Natural killer cell (primary cell): ENCODE measurements around the gene NAB2. TPM values are rescaled to one million over a fixed set of nuclear protein-coding genes. Genes with fewer than 3 reads are reported as not detected.
"Not testable (repeated sequence)": the region's sequence is repeated elsewhere in the genome, so short reads cannot be mapped to it uniquely, and the experiment has no call there.

Source experiments
- ATAC-seq, 3 donors: fragments of 150-1000 bp in 2 of 3; fragments of 200-7000 bp in 1 of 3; cut with Tn5 transposase; 1 replicate in 1 of 3; 2 replicates in 2 of 3; pipeline ENCODE4 v1.10.0; 2021; ENCODE audit warnings: mild to moderate bottlenecking in 2 of 3, moderate library complexity in 2 of 3
- DNase-seq, 2 donors: peaks; one replicate each; pipeline versions ENCODE4 v3.0.0 to v3.0.0-alpha.2; 2013 to 2021; ENCODE audit warnings: mixed read lengths in 1 of 2
- H3K27ac ChIP-seq: one replicate; pipeline ENCODE4 v1.5.1; 2013; ENCODE audit warnings: mild to moderate bottlenecking, low read length
- H3K27me3 ChIP-seq: one replicate; pipeline ENCODE4 v1.6.1; 2013; ENCODE audit warnings: low read length; ENCODE audit not compliant: control insufficient read depth, insufficient read depth
- H3K36me3 ChIP-seq: one replicate; pipeline ENCODE4 v1.6.1; 2013; ENCODE audit warnings: low read length; ENCODE audit not compliant: control insufficient read depth, insufficient read depth
- H3K4me1 ChIP-seq: one replicate; pipeline ENCODE4 v1.6.1; 2013; ENCODE audit warnings: low read length; ENCODE audit not compliant: control insufficient read depth, insufficient read depth
- H3K4me3 ChIP-seq: one replicate; pipeline ENCODE4 v1.5.1; 2013; ENCODE audit warnings: low read length
- H3K9me3 ChIP-seq: one replicate; pipeline ENCODE4 v1.6.1; 2013; ENCODE audit warnings: low read length; ENCODE audit not compliant: control insufficient read depth, insufficient read depth
- H3K27ac Mint-ChIP-seq, 2 donors: one replicate each; pipeline ENCODE4 v1.8.0; 2022; ENCODE audit warnings: mild to moderate bottlenecking in 2 of 2, mixed read lengths in 2 of 2, moderate library complexity in 1 of 2
- H3K27me3 Mint-ChIP-seq, 2 donors: one replicate each; pipeline ENCODE4 v1.8.0; 2022; ENCODE audit warnings: low read depth in 2 of 2, mixed read lengths in 2 of 2
- H3K36me3 Mint-ChIP-seq: one replicate; pipeline ENCODE4 v1.8.0; 2022; ENCODE audit warnings: mixed read lengths
- H3K4me1 Mint-ChIP-seq, 2 donors: one replicate each; pipeline ENCODE4 v1.8.0; 2022; ENCODE audit warnings: mixed read lengths in 2 of 2
- H3K4me3 Mint-ChIP-seq: one replicate; pipeline ENCODE4 v1.8.0; 2022; ENCODE audit warnings: mild to moderate bottlenecking, moderate library complexity, mixed read lengths
- H3K9me3 Mint-ChIP-seq, 2 donors: one replicate each; pipeline ENCODE4 v1.8.0; 2022; ENCODE audit warnings: mixed read lengths in 2 of 2
- WGBS: methylation state at CpG from one replicate; pipeline ENCODE4 v1.1.7; 2013; ENCODE audit warnings: missing lambda C conversion rate; ENCODE audit not compliant: insufficient coverage; 5-methylcytosine and 5-hydroxymethylcytosine counted together
- intact Hi-C: fragments of 100-400 bp; cut with micrococcal nuclease; formaldehyde crosslinking; loops from one replicate; pipeline ENCODE4 v1.14.2; 2022
- total RNA-seq, 4 donors: library from RNA; stranded (reverse); fragments of 120-200 nt in 1 of 4; gene quantifications; one replicate each; pipeline versions ENCODE4 v1.2.3 to v1.2.4, GENCODE V29; 2013 to 2022
- TF ChIP-seq, protein P1 (sequence below): fragments of 200-600 bp; IDR thresholded peaks from one replicate; pipeline ENCODE4 v1.8.0; 2022; ENCODE audit warnings: antibody characterized with exemption

The NAB2 gene
- total RNA-seq, 3 donors from 2014 or later (not counting 1 experiment from before 2014, with no cell fraction given), result 4.2 to 7.0 (median 5.4) TPM

DNA sequence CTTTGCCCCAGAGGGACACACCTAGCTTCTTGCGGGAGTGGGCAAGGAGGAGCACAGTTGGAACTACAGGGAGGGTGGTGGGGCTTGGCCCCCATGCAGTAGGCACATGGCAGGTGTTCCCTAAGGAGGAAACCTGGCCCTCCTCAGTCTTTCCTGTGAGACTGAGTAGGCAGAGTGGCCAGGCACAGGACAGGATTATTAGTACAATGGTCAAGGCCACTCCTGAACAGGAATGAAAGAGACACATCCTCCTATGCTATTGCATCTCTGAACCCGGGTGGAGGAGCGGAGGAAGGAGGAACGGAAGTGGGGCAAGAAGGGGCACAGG lies 39.8 kb upstream of the NAB2 start:
- TF ChIP-seq, protein P1, sequence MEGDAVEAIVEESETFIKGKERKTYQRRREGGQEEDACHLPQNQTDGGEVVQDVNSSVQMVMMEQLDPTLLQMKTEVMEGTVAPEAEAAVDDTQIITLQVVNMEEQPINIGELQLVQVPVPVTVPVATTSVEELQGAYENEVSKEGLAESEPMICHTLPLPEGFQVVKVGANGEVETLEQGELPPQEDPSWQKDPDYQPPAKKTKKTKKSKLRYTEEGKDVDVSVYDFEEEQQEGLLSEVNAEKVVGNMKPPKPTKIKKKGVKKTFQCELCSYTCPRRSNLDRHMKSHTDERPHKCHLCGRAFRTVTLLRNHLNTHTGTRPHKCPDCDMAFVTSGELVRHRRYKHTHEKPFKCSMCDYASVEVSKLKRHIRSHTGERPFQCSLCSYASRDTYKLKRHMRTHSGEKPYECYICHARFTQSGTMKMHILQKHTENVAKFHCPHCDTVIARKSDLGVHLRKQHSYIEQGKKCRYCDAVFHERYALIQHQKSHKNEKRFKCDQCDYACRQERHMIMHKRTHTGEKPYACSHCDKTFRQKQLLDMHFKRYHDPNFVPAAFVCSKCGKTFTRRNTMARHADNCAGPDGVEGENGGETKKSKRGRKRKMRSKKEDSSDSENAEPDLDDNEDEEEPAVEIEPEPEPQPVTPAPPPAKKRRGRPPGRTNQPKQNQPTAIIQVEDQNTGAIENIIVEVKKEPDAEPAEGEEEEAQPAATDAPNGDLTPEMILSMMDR, result no peak
- WGBS, result 95% methylated on average over 4 of the region's 4 CpGs
- peaks cover 31% of the 10 kb centered on the region for H3K4me1 ChIP-seq
- H3K4me3 ChIP-seq, result no peak overlapping the region
- ATAC-seq (no peak), DNase-seq (no peak)
- H3K27me3 Mint-ChIP-seq, result peaks cover 37 to 59% of the 10 kb centered on the region in 2 donors
- H3K36me3 ChIP-seq, result no peaks in the 10 kb centered on the region
- H3K4me1 Mint-ChIP-seq, result peaks cover 33 to 36% of the 10 kb centered on the region in 2 donors
- no peaks in the 10 kb centered on the region for H3K36me3 Mint-ChIP-seq
- H3K27ac Mint-ChIP-seq, result no peak overlapping the region
- no peaks in the 10 kb centered on the region for H3K9me3 ChIP-seq
- H3K4me3 Mint-ChIP-seq, result no peak overlapping the region
- peaks cover 2% of the 10 kb centered on the region for H3K27me3 ChIP-seq
- intact Hi-C loops, result no loop called here
- no peak overlapping the region for H3K27ac ChIP-seq
- no peaks in the 10 kb centered on the region for H3K9me3 Mint-ChIP-seq

DNA sequence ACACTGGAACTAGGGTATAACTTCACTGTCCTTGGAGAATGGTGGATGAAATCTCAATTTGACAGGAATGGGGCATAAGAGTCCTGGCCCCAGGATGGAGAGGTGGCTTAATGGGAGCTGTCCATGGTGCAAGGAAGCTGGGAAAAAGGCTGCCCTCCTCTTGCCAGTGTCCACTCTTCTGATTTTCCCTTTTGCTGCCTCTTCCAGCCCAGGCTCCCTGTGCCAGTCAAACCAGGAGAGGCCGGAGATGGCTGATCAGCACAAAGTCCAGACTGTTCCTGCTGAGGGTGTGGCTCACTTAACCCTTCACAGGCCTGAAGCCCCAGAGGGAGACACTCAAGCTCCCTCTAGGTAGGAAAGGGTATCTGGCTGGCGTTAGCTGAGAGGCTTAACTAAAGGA lies 39.0 kb upstream of the NAB2 start, which contains the start of gene MYO1A:
TSS of gene MYO1A (minus strand) at position 240 of the 400 bp plus-strand sequence. CDS start 1,806 bp downstream, outside the sequence.
- Mint-ChIP-seq H3K36me3 (no peaks in the 10 kb centered on the region), H3K4me3 (no peak within 1 kb of the TSS), H3K27ac (no peak within 1 kb of the TSS), H3K4me1 (peaks cover 33 to 36% of the 10 kb centered on the region in 2 donors), H3K9me3 (no peaks in the 10 kb centered on the region), H3K27me3 (peaks cover 35 to 57% of the 10 kb centered on the region in 2 donors)
- peaks cover 2% of the 10 kb centered on the region for H3K27me3 ChIP-seq
- ATAC-seq (no peak), DNase-seq (no peak)
- intact Hi-C loops, result no loop called here
- TF ChIP-seq, protein P1, result no peak
- 96% methylated on average over 2 of the region's 2 CpGs for WGBS
- no peaks in the 10 kb centered on the region for H3K36me3 ChIP-seq
- H3K9me3 ChIP-seq, result no peaks in the 10 kb centered on the region
- no peak within 1 kb of the TSS for H3K27ac ChIP-seq
- H3K4me3 ChIP-seq, result no peak within 1 kb of the TSS
- peaks cover 31% of the 10 kb centered on the region for H3K4me1 ChIP-seq

DNA sequence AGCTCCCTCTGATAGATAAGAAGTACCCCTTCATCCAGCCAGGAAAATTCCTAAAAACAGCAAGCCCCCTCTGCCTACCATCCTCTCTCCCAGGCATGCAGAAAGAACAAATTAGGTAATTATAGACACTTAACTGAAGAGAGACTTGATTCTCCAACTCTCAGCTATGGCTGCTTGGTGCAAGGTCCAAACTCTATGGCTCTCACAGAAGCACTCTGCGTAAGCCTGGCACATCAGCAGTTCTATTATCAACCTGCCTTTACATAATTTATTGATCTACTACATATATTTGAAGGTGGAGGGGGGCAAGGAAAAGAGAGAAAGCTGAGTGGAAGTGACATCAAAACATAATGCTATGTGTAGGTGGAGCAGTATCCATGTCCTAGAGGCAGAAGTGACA lies 37.9 kb upstream of the NAB2 start:
- intact Hi-C loops, result no loop called here
- H3K36me3 Mint-ChIP-seq, result no peaks in the 10 kb centered on the region
- no peaks in the 10 kb centered on the region for H3K9me3 Mint-ChIP-seq
- Histone ChIP-seq H3K9me3 (no peaks in the 10 kb centered on the region), H3K27ac (no peak overlapping the region), H3K36me3 (no peaks in the 10 kb centered on the region), H3K4me3 (no peak overlapping the region), H3K27me3 (no peaks in the 10 kb centered on the region), H3K4me1 (peaks cover 31% of the 10 kb centered on the region)
- peaks cover 31 to 36% of the 10 kb centered on the region in 2 donors for H3K4me1 Mint-ChIP-seq
- peaks cover 25 to 45% of the 10 kb centered on the region in 2 donors for H3K27me3 Mint-ChIP-seq
- no peak overlapping the region for H3K27ac Mint-ChIP-seq
- DNase-seq (no peak), ATAC-seq (no peak)
- WGBS, result no CpG with 5 or more reads among the region's 1 CpG
- H3K4me3 Mint-ChIP-seq, result no peak overlapping the region
- TF ChIP-seq, protein P1, result no peak

DNA sequence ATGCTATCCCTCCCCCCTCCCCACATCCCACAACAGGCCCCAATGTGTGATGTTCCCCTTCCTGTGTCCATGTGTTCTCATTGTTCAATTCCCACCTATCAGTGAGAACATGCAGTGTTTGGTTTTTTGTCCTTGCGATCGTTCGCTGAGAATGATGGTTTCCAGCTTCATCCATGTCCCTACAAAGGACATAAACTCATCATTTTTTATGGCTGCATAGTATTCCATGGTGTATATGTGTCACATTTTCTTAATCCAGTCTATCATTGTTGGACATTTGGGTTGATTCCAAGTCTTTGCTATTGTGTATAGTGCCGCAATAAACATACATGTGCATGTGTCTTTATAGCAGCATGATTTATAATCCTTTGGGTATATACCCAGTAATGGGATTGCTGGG lies 35.8 kb upstream of the NAB2 start:
- WGBS, result 100% methylated on average over 1 of the region's 4 CpGs
- H3K4me1 ChIP-seq, result peaks cover 11% of the 10 kb centered on the region
- H3K4me3 ChIP-seq, H3K27me3 ChIP-seq, H3K4me3 Mint-ChIP-seq, H3K27ac ChIP-seq, DNase-seq, H3K9me3 Mint-ChIP-seq, H3K36me3 Mint-ChIP-seq, H3K27ac Mint-ChIP-seq, H3K9me3 ChIP-seq, intact Hi-C loops, H3K36me3 ChIP-seq, ATAC-seq: not testable (repeated sequence)
- H3K27me3 Mint-ChIP-seq, result peaks cover 8 to 26% of the 10 kb centered on the region in 2 donors
- H3K4me1 Mint-ChIP-seq, result peaks cover 9 to 17% of the 10 kb centered on the region in 2 donors

DNA sequence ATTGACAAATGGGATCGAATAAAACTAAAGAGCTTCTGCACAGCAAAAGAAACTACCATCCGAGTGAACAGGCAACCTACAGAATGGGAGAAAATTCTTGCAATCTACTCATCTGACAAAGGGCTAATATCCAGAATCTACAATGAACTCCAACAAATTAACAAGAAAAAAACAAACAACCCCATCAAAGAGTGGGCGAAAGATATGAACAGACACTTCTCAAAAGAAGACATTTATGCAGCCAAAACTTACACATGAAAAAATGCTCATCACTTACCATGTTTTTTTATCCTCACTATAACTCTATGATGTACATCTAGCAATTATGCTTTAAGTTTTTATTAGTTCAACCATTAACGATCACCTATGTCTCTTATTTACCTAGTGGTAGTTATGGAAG lies 35.0 kb upstream of the NAB2 start:
- ATAC-seq, H3K4me3 Mint-ChIP-seq, intact Hi-C loops, DNase-seq, H3K9me3 Mint-ChIP-seq, H3K27ac ChIP-seq, H3K4me3 ChIP-seq, H3K4me1 ChIP-seq, H3K9me3 ChIP-seq, H3K36me3 ChIP-seq, H3K36me3 Mint-ChIP-seq, H3K27me3 ChIP-seq, H3K27ac Mint-ChIP-seq: not testable (repeated sequence)
- peaks cover 9 to 13% of the 10 kb centered on the region in 2 donors for H3K4me1 Mint-ChIP-seq
- H3K27me3 Mint-ChIP-seq, result peaks cover 4 to 22% of the 10 kb centered on the region in 2 donors
- WGBS, result 90% methylated on average over 3 of the region's 4 CpGs
